ENCODE data around the gene NAV2.
A peak's percentile ranks its signal among the peaks of the same experiment; 100 is the strongest.

NAV2 gene

DNA sequence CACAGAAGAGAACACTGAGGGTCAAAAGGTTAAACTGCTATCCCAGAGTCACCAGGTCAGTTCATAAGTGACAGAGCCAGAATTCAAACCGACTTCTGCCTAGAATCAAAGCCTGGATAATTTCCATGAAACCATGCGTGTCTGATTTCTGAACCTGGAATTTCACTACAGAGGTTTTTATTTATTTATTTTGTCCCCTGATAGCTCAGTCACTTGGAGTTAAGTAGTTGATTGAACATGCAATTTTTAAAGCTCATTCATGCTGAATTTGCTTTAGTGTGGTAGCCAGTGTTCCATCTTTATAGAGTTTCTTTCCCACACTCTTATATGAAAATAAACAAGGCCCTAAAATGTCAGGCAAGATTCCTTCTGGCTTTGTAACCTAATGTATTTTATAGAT lies 93.2 kb downstream of the NAV2 start:
- no peak for DNase-seq (ENCODE audit: low read depth, low spot score)

DNA sequence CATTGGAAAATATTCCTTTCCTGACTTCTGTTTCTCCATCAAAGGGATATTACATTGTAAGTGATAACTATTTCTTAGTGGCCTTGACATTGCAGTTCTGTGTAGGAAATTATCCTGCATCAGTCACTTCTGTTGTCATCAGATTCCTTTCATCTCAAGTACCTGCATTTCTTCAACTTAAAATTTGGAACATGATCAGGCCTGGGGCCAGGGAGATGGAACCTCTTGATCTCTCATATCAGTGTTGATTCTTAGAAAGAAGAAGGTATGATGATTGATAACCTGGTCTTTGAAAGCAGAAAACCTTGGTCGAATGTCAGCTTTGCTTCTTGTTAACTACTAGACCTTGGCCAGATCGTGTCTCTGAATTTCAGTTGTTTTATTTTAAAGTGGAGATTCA lies 93.6 kb downstream of the NAV2 start:
- DNase-seq (ENCODE audit: low read depth, low spot score): no peak

DNA sequence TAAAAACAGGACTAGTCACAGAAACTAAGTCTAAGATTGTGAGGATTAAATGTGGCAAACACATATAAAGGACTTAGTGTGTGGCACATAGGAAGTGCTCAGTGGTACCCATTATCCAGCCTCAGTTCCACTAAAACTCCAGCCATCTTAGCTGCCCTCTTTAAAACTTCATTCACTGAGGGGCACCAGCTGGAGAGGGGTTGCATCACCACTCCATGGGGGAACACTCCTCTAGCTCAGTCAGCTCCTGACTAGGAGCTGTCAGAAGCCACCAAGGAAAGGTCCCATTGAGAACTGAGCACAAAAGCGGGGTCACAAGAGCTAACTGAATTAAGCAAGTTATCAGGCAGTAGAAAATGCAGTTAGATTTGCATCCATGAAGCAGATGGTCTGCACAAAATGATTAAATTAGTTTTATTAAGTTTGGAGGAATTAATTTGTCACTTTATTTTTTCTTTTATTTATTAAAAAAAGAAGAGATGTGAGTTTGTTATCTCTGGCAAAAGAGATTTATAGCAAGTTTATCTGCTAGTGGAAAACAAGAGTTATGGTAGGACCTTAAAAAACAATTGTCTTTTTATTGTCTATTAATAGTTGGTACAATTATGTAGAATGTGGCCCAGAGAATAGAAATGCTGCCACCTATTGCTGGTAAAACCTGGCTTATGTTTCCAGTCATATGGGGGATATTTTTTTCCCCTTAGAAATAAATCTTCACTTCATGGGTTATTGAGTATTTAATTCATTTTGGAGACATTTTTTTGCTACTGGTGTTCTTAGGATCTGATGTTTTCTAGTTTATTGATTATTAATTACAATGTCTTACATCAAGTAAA lies 95.7 kb downstream of the NAV2 start:
- no peak for DNase-seq (ENCODE audit: low read depth, low spot score)

DNA sequence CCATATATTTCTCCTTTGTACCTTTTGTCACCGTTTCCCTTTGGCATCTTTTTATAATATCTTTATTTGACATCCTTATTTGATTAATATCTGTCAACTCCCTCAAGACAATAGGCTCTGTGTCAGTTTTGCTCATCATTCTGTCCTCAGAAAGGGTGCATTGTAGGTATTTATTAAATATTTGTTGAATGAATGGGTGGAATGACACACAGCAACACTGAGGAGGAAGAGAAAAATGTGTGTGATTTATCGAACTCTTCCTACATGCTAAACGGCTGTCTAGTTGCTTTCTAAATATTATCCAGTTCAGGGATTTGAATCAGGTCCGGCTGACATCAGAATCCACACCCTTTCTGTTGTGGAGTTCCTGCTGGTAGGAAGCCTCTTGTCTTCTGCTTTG lies 98.2 kb downstream of the NAV2 start:
- no peak for DNase-seq (ENCODE audit: low read depth, low spot score)

DNA sequence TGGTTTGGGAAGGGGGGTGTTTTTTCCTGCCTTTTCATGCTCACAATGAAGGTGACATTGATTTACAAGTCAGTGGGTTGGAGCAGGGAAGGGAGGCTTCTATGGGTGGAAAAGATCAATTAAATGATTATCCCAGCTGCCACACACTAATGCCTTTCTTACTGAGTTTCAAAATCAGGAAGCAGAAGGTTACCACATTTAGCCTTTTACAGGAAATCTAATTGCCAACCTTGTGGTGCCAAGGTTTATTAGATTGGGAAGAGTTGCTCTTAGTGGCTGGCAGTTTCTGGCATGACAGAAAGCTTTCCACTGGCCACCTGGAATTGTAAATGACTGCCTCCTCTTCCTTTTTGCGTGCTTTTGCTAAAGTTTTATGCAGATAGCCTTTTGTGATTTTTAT lies 98.7 kb downstream of the NAV2 start:
- DNase-seq (ENCODE audit: low read depth, low spot score): no peak

DNA sequence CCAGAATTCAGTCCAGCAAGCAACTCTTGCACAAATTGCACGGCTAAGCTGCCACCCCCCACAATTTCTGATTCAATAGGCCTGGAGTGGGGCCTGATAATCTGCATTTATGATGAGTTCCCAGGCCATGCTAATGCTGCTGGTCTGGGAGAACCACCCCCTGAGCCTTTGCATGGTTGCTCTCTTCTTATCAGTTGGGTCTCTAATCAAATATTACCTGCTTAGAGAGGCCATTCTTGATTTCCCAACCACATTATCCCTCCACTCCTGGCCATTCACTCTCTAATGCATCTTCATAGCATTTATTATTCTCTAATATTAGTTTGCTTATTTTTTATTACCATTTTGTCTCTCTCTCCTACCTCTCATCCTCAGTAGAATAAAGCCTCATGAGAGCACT lies 99.5 kb downstream of the NAV2 start:
- no peak for DNase-seq (ENCODE audit: low read depth, low spot score)

DNA sequence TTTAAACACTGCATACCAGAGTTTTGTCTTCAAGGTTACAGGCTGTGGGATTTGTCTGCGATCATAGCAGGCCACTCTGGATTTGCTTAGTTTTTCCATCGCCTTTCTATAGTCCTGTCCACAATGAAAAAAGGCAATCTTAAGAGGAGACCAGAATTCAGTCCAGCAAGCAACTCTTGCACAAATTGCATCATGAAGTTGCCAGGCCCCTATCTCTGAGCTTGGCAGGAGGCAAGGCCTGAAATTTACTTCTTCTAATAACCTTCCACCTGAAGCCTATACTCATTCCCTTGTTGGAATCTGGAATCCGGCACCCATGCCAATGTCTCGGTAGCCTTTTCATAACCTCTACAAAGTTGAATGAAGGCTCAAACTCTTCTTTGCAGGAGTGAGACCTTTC lies 100.1 kb downstream of the NAV2 start:
- DNase-seq (ENCODE audit: low read depth, low spot score): no peak

DNA sequence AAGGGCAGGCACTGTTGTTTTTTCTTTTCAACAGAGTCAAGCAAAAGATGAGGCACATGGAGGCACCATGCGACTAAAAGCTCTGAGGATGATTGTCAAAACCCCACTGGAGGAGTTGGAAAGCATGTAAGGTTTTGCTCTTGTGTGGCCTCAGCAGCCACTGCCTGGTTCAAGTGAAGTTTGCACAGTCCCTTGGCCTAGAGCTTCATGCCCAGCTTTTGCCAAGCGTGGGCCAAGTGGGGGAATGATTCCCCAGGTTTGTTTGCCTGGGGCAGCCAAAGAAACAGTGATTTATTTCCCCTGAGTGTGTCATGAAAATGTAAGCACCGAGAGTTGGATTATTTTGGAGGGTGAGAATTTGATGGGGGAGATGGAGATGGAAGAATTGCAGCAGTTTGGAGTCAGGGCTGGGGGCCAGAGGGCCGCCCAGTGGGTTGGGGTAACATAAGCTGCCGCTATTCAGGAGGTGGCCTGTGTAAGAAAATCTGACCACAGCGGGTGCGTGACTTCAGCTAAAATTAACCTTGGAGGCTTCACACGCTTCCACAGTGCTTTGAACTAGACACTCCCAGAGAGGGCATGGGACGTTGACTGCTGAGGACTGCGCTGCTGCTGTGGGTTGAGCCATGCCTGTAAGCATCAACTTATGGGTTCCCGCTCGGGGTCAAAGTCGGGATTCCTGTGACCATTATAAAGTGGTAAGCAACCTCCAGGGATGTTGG lies 100.7 kb downstream of the NAV2 start:
- no peak for DNase-seq (ENCODE audit: low read depth, low spot score)

DNA sequence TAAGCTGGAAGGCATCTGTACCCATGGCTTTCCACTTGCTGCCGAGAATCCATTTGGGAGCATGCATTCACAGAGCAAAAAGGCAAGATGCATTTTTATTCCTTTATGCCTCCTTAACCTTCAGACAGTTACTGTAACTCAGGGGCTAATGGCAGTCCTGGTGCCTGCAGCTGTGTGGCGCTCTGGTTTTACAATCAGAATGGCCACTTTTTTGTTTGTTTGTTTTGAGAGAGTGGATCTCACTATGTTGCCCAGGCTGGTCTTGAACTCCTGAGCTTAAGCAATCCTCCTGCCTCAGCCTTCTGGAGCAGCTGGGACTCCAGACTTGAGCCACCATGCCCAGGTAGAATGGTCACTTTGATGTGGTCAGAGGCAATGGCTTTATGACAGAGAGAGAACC lies 101.8 kb downstream of the NAV2 start:
- no peak for DNase-seq (ENCODE audit: low read depth, low spot score)

DNA sequence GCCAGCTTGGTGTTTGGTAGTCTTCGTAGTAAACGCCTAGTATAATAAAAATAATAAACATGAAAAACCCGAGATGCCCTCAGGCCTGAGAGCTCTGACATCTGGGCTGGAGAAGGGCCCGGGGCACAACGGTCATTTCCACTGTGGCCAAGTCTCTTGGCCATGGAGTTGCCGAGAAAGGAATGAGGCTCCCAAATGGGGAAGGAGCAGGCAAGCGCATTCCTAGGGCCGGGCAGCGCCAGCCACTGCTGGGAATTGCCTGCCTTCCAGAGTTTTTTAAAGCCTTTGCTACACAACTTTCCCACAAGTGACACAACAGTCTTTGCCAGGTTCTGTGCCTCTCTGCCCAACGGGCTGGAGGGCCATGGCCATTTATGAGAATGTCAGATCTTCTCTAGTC lies 103.4 kb downstream of the NAV2 start:
- no peak for DNase-seq (ENCODE audit: low read depth, low spot score)

DNA sequence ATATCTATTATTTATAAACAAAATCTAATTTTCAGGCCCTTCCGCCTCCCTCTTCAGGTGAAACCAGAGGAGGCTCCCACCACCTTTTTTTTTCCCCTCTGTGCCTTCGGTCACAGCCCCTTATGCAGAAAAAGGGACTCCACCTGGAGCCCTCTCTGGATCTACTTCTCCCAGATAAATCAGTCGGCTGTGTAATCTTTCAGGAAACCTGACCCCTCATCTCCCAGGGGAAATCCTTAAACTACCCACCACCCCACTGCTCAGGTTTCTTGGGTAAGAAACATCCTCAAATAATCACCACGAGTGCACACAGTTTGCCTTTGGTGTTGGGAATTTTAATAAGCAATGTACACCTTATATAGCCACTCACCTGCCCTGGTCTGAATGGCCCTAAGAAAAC lies 104.2 kb downstream of the NAV2 start:
- DNase-seq (ENCODE audit: low read depth, low spot score): no peak

DNA sequence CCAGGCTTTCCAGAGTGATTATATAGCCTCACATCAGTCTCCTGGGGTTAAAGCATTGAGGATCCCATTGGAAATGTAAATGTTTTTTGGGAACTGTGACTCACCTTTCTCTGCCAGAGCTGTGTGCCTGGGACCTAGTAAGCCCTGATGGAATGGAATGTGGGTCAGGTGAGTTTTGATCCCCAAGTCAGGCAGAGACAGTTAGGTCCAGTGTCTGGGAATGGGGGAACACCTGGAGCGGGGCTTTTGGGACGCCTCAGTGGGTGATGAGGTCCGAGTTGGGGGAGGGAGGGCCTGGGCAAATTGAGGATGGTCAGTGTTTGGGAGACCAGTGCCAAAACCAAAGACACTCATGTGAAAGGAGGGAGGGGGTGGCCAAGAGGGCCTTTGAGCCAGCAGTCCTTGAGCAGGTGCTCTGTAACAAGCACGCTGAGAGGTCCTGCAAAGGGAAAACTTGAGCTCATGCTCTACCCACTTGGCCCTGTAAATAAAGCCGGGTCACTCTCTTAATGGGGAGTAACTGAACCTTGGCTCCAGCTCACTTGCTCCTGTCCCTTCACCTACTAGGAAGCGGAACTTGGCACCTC lies 104.7 kb downstream of the NAV2 start:
- peak; percentile 97 for DNase-seq (ENCODE audit: low read depth, low spot score)

DNA sequence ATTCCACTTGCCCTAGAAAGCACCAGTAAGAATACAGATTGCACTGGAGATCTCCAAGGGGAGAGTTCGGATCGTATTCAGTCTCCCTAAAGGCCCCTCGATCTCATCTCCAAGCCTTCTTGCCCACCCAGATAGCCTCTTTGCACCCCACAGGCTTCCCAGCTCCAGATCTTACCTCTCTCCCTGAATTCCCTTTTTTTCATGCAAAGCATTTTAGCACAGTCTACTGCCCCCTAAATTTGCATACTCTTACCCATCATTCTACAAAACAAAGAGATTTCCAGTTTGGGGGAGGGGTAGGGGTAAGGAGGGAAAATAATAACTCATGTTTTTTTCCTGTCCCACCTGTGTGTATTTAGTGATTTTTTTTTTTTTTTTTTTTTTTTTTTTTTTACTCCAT lies 105.2 kb downstream of the NAV2 start:
- DNase-seq (ENCODE audit: low read depth, low spot score): peak; percentile 75

DNA sequence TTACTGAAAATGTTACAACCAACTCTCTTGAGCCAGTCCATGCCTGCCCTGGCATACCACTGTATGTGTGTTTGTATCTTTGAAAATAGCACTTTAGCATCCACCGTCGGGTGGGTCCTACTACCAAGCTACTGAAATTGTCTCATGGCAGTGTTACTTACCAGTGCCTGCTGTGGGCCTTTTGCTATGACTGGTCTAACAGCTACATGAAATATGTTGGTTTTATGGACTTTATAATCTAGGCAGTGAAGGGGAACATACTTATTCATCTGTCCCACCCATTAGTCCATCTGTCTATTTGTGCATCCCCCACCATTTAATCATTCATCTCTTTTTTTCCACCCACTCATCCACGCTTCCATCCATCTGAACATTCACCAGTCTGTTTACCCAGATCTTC lies 106.0 kb downstream of the NAV2 start:
- no peak for DNase-seq (ENCODE audit: low read depth, low spot score)

DNA sequence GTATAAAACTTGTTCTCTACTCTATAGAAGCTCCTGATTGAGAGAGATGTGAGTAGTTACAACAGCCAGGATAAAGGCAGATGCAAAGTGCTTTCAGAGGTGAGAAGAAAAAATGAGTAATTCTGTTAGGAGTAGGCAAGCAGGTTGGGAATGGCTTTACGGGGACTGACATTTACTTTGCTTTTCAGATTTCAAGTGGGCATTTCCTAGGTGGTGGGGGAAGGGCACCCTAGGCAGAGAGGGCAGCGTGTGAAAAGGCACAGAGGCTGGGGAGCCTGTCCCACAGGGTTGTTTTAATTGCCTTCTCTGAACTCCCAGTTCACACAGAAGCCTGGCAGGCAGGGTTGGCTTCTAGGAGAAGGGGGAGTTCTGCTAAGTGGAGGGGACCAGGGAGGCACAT lies 106.5 kb downstream of the NAV2 start:
- no peak for DNase-seq (ENCODE audit: low read depth, low spot score)

DNA sequence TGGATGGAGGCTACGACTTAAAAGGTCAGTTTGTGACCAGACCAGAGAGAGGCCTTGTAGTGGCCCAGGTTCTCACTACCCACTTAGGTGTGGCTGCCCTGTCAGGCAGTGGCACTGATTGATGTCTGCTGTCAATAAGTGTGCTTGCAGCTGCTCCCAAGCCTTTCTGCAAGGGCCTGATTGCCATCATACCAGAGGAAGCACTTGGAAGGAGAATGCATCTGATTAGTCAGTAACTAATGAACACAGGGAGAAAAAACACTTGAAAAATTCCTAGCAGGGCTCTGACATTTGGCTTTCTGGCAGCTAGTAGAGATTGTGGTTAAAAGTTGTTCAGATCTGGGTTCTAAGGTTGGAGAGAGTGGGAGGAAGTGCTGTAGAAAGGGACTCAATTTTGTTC lies 107.5 kb downstream of the NAV2 start:
- no peak for DNase-seq (ENCODE audit: low read depth, low spot score)

DNA sequence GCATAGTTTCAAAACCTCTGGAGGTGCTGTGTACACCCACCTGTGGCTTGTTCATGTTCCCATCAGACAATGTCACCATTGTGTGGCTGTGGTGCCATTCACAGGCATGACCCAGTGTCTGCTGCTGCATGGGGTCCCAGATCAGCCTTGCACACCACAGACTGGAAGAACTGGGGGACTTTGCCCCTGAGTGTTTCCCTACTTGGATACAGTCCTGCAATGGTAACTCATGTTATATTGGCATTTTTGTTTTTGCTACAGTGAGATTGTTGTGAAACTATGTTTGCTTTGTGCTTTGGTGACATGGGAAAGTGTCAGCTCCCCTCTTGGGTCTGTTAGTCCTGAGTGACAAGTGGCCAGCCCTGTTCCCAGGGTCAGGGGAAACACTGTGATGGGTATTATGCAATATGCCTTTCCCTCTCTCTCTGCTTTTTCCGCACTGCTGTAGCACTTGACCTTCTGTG lies 108.8 kb downstream of the NAV2 start:
- DNase-seq (ENCODE audit: low read depth, low spot score): no peak

DNA sequence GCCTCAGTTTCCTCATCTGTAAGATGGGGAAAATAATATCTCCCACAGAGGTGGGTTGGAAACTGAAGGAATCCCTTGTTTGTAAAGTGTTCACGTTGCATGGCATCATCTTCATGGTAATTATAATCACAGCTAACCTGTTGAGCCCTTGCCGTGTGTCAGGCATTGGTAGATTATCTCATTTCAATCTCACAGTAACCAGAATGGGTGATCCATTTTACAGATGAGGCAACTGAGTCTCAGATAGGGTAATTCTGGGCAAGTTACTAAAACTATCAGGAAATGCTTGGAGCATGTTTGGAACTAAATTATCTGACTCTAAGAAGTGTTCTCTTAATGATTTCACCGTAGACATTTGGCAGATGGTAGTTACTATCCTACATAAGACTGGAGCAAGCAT lies 109.4 kb downstream of the NAV2 start:
- no peak for DNase-seq (ENCODE audit: low read depth, low spot score)

DNA sequence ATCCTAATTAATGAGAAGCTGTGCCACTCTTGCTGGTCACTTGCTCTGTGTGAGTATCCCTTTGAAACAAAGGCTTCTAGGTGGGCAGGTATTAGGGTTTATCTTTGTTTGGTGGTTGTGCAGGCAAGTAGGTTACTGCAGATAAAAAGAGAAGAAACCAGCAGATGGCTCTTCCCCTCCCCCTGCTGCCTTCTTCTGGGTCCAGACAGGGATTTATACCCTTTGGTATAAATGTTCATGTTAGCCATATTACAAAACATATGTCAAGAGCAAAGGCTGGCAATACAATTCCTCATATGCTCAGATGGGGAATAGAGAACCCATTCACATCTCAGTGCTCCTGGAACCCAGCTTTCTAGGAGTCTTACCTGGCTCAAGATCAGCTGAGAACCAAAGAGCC lies 109.9 kb downstream of the NAV2 start:
- no peak for DNase-seq (ENCODE audit: low read depth, low spot score)

DNA sequence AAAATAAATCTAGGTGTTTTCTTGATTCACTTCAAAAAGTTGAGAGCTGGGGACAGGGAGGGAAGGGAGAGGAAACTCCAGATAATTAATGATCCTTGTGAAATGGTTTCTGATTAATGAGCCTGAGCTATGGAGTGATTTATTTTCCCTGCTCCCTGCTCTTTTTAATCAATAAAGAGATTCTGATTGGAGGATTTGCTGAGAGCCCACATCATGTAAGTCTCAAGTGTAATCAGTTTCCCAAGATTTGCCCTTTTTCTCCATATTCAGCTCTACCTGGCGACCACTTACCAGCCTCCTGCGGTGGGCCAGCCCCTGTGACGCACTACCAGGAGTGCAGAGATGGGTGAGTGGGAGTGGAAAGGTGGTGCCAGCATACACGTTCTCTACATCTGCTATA lies 114.0 kb downstream of the NAV2 start:
- no peak for DNase-seq (ENCODE audit: low read depth, low spot score)

DNA sequence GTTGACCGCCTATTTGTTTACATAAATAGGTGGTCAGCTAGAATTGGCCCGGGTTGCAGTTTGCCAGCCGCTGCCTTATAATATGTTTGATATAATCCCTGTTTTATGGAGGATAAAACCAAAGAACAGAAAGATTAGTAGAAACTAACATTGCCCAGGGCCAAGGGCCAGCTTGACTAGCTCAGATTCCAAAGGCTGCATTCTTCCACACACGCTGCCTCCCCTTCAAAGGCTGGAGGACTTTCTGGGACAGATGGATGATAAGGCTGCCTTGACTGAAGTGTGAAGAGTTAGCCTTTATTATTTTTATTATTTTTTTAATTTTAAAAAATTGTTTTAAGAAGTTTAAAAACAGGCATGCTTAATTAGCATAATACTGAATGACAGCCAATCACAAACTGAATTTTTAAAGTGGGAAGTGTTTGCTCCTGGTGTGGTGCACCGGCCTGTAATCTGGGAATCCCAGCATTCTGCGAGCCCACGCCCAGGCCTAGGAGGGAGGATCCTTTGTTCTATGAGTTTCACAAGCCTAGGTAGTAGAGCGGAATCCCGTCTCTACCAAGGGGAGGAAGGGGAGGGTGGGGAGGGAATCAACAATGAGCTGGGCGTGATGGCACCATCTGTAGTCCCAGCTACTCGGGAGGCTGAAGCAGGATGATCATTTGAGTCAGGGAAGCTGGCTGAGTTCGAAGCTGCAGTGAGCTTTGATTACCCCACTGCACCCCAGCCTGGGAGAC lies 114.9 kb downstream of the NAV2 start:
- DNase-seq (ENCODE audit: low read depth, low spot score): peak; percentile 57

All from iPS DF 19.7 (cell line).